Ascending aorta (tissue), 2 donors: ENCODE results near the gene CASP12. TPM values are rescaled to one million over a fixed set of nuclear protein-coding genes. Genes with fewer than 3 reads are reported as not detected.
A peak's percentile ranks its signal among the peaks of the same experiment; 100 is the strongest.
"Not testable (repeated sequence)": the region's sequence is repeated elsewhere in the genome, so short reads cannot be mapped to it uniquely, and the experiment has no call there.

Experiments
- DNase-seq, 2 donors: peaks; one replicate each; pipeline ENCODE4 v3.0.0-alpha.2; 2019; ENCODE audit warnings: low spot score in 2 of 2
- H3K27ac ChIP-seq, 2 donors: fragments of 200-600 bp; sonication (generic); one replicate each; pipeline ENCODE4 v1.5.1; 2016 to 2017; ENCODE audit warnings: mild to moderate bottlenecking in 1 of 2
- H3K27me3 ChIP-seq: fragments of 200-600 bp; sonication (generic); one replicate; pipeline ENCODE4 v1.5.1; 2017
- H3K36me3 ChIP-seq, 2 donors: fragments of 200-600 bp; sonication (generic); one replicate each; pipeline ENCODE4 v1.5.1; 2016
- H3K4me1 ChIP-seq, 2 donors: fragments of 200-600 bp; sonication (generic); one replicate each; pipeline ENCODE4 v1.5.1; 2016 to 2017; ENCODE audit warnings: mild to moderate bottlenecking in 1 of 2
- H3K4me3 ChIP-seq, 2 donors: fragments of 200-600 bp; sonication (generic); one replicate each; pipeline ENCODE4 v1.5.1; 2016 to 2017; ENCODE audit warnings: mild to moderate bottlenecking in 1 of 2
- H3K9me3 ChIP-seq, 2 donors: fragments of 200-600 bp; sonication (generic); one replicate each; pipeline ENCODE4 v1.5.1; 2016
- intact Hi-C: fragments of 100-400 bp; cut with DNase I; formaldehyde crosslinking; loops from one replicate; pipeline ENCODE4 v1.15.1; 2023
- total RNA-seq: library from RNA; depleted of rRNA; stranded (reverse); fragments of >200 nt; gene quantifications from one replicate; pipeline ENCODE4 v1.1.0, GENCODE V29; 2016
- TF ChIP-seq, protein P1 (sequence below), 3 experiments: fragments of 200-600 bp in 2 of 3; fragments of 450-650 bp in 1 of 3; sonication (generic) in 2 of 3; IDR thresholded peaks; one replicate each; pipeline ENCODE4 v1.5.1; 2016 to 2019; ENCODE audit warnings: antibody characterized with exemption in 3 of 3, mild to moderate bottlenecking in 1 of 3, moderate library complexity in 1 of 3

The CASP12 gene
- 5.6 TPM for total RNA-seq

DNA sequence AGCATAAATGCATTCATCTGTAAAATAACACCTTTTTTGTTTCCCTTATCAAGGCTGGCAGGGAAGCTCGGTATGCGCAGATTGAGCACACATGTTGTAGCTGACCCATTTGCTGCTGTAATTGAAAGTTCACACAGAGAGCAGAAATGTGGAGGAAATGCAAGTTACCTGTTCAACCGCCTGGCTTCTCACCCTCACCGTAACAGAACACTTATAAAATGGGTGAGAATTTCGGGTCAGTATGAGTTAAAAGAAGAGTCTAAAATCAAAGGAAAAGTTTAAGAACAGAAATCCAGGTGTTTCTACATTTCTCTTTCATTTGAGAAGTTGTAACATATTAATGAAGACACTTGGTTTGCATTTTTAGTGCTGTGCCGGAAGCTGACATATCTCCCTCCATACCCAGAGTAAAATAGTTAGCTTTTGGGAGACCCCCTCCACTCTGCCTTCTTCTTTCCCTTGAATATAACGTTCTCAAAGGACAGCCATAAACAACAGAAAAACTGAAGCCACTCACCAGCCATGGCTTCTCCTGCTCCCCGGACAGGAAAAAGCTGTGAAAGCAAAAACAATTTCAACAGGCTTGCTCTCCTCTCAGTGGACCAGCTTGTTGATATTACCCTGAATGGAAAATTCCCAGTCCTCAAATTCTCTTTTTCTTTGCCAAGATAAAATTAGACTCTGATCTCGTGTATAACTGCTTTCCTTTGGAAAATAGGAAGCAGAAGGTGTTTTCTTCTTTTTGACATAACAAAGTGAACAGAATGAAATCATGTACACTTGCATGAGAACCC, at the start of gene CASP12:
TSS of gene CASP12 (minus strand) at position 570 of the 794 bp plus-strand sequence.
- Histone ChIP-seq H3K36me3 (no peaks in the 10 kb centered on the region), H3K27ac (peak within 1 kb of the TSS; percentile 83 to 85), H3K9me3 (no peaks in the 10 kb centered on the region), H3K27me3 (no peaks in the 10 kb centered on the region), H3K4me3 (peak within 1 kb of the TSS; percentile 44 to 65), H3K4me1 (peaks cover 0 to 3% of the 10 kb centered on the region in 2 donors)
- no peak for DNase-seq
- TF ChIP-seq, protein P1, sequence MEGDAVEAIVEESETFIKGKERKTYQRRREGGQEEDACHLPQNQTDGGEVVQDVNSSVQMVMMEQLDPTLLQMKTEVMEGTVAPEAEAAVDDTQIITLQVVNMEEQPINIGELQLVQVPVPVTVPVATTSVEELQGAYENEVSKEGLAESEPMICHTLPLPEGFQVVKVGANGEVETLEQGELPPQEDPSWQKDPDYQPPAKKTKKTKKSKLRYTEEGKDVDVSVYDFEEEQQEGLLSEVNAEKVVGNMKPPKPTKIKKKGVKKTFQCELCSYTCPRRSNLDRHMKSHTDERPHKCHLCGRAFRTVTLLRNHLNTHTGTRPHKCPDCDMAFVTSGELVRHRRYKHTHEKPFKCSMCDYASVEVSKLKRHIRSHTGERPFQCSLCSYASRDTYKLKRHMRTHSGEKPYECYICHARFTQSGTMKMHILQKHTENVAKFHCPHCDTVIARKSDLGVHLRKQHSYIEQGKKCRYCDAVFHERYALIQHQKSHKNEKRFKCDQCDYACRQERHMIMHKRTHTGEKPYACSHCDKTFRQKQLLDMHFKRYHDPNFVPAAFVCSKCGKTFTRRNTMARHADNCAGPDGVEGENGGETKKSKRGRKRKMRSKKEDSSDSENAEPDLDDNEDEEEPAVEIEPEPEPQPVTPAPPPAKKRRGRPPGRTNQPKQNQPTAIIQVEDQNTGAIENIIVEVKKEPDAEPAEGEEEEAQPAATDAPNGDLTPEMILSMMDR (IDR thresholded peaks at IDR 0.05): no peak
- intact Hi-C loops: loop anchor here (2.0 to 5.0 kb wide), 3 partner anchors 19 to 1124 kb away; partner anchors contain the start of genes CASP4 and MSANTD4

DNA sequence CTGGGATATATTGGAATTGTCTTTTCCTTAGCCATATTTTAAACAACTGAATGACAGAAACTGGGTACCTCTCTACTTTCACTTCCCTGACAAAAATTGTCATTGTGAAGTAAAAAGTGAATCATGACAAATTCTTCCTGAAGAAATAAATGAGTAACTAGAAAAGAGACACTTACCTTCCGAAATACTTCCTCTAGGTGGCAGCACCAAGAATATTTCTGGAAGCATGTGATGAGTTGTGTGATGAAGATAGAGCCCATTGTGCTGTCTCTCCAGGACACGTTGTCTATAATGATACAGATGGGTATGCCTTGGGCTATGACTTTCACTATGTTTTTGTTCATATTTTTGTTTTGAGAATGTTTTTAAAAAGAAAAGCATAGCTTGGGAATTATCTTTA, 48.6 kb upstream of the CASP12 start:
- TF ChIP-seq, protein P1 (IDR thresholded peaks at IDR 0.05): peak in 2 of 3 experiments; percentile 15 to 50
- Histone ChIP-seq H3K36me3 (peaks cover 27 to 59% of the 10 kb centered on the region in 2 donors), H3K4me1 (no peaks in the 10 kb centered on the region), H3K4me3 (no peak overlapping the region), H3K9me3 (no peaks in the 10 kb centered on the region), H3K27me3 (no peaks in the 10 kb centered on the region), H3K27ac (no peak overlapping the region)
- intact Hi-C loops: no loop called here
- no peak for DNase-seq

DNA sequence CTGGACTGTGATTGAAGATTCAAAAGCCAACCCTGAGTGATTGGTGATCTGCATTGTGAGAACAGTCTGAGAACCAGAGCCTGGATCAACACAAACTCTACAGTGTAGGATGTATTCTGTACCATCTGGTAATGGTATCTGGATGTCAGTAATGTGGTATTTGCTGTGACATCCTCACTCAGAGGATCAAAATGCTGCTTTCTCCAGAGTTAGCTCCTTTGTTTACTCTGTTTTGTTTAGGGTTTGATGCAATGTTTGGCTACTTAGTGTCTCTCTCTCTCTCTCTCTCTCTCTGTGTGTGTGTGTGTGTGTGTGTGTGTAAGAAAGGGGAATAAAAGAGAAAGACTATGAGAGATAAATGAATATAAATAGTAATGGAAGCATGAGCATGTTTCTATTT, 45.8 kb upstream of the CASP12 start:
- H3K36me3 ChIP-seq: peaks cover 12 to 31% of the 10 kb centered on the region in 2 donors
- H3K27ac ChIP-seq: no peak overlapping the region
- H3K4me1 ChIP-seq: no peaks in the 10 kb centered on the region

DNA sequence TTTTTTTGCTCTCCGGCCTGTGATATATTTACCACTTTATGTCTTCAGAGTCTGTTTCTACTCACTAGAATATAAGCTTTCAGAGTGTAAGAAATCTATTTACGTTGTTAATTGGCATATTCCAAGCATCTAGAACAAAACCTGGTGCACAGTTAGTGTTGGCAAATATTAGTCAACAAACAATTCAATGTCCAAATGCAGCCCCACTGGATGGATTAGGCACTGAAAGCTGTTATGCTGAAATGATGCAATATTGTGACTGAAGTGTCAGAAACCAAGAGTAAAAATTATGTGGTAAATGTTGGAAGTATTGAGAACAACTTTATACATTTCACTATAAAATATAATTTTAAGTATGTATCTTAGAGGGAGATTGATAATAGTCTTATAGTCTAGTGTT, 45.3 kb upstream of the CASP12 start:
- Histone ChIP-seq H3K27ac (no peak overlapping the region), H3K27me3 (no peaks in the 10 kb centered on the region), H3K4me1 (no peaks in the 10 kb centered on the region), H3K36me3 (peaks cover 7 to 27% of the 10 kb centered on the region in 2 donors), H3K9me3 (no peaks in the 10 kb centered on the region), H3K4me3 (no peak overlapping the region)
- intact Hi-C loops: no loop called here
- TF ChIP-seq, protein P1 (IDR thresholded peaks at IDR 0.05): no peak
- DNase-seq: no peak

More for the DNA sequence above, 45.8 kb upstream of the CASP12 start:
- no peak for DNase-seq
- TF ChIP-seq, protein P1 (IDR thresholded peaks at IDR 0.05): no peak
- intact Hi-C loops: no loop called here
- Histone ChIP-seq H3K9me3 (no peaks in the 10 kb centered on the region), H3K27me3 (no peaks in the 10 kb centered on the region), H3K4me3 (no peak overlapping the region)

DNA sequence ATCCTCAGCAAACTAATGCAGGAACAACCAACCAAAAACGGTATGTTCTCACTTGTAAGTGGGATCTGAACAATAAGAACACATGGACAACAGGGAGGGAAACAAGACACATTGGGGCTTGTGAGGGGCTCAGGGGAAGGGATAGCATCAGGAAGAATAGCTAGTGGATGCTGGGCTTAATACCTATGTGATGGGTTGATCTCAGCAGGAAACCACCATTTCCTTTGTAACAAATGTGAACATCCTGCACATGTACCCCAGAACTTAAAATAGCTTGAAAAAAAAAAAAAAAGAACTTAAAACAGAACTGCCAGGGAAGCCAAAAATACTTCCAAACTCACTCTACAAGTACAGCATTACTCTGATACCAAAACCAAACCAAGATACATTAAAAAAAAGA, 36.3 kb upstream of the CASP12 start:
- H3K4me1 ChIP-seq: no peaks in the 10 kb centered on the region
- H3K27me3 ChIP-seq: no peaks in the 10 kb centered on the region
- TF ChIP-seq, protein P1 (IDR thresholded peaks at IDR 0.05): no peak
- no peak overlapping the region for H3K4me3 ChIP-seq
- H3K36me3 ChIP-seq: no peaks in the 10 kb centered on the region
- no peak overlapping the region for H3K27ac ChIP-seq
- DNase-seq: no peak
- H3K9me3 ChIP-seq: peaks cover 0 to 3% of the 10 kb centered on the region in 2 donors
- intact Hi-C loops: no loop called here

DNA sequence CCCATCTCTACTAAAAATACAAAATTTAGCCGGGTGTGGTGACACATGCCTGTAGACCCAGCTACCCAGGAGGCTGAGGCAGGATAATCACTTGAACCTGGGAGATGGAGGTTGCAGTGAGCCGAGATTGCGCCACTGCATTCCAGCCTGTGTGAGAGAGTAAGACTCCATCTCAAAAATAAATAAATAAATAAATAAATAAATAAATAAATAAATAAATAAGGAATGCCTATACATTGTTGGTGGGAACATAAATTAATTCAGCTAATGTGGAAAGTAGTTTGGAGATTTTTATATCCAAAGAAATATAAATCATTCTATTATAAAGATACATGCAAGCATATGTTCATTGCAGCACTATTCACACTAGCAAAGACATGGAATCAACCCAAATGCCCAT, 35.8 kb upstream of the CASP12 start:
- H3K9me3 ChIP-seq, H3K4me3 ChIP-seq, H3K27me3 ChIP-seq, H3K27ac ChIP-seq, H3K4me1 ChIP-seq, intact Hi-C loops, H3K36me3 ChIP-seq, DNase-seq: not testable (repeated sequence)
